Breast epithelium (tissue), 3 donors: Measurements from ENCODE around the gene PYROXD2.

ENCODE experiments used
- POLR2A ChIP-seq: fragments of 450-650 bp; IDR thresholded peaks from one replicate; pipeline ENCODE4 v1.6.1; 2016; ENCODE audit warnings: antibody characterized with exemption, mild to moderate bottlenecking, moderate library complexity
- POLR2AphosphoS5 ChIP-seq, 3 donors: sonication (generic); formaldehyde crosslinking; IDR thresholded peaks; one replicate each; pipeline ENCODE4 v1.6.1; 2017; ENCODE audit warnings: antibody characterized with exemption in 3 of 3
- TF ChIP-seq, protein P1 (sequence below), 3 donors: fragments of 450-650 bp; IDR thresholded peaks; one replicate each; pipeline ENCODE4 v1.5.1; 2016 to 2017; ENCODE audit warnings: antibody characterized with exemption in 3 of 3, mild to moderate bottlenecking in 3 of 3, moderate library complexity in 3 of 3

DNA sequence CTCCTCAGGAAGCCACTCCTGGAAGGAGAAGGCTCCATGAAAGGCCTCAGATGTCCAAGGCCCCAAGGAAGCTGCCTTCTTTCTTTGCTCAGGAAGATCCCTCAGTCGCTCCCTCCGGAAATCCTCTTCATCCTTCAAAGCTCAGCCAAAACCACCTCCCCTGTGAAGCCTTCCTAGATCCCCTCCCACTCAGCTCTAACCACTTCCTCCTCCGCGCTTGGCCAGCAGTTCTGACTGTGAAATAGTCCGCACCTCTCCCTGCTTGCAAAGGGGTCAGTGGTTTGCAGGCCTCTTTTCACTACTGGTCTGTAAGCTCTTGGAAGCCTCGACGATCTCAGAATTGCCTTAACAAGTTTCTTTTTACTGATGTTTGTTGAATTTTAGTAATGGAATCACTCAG, 23.9 kb downstream of the PYROXD2 start:
- TF ChIP-seq, protein P1, sequence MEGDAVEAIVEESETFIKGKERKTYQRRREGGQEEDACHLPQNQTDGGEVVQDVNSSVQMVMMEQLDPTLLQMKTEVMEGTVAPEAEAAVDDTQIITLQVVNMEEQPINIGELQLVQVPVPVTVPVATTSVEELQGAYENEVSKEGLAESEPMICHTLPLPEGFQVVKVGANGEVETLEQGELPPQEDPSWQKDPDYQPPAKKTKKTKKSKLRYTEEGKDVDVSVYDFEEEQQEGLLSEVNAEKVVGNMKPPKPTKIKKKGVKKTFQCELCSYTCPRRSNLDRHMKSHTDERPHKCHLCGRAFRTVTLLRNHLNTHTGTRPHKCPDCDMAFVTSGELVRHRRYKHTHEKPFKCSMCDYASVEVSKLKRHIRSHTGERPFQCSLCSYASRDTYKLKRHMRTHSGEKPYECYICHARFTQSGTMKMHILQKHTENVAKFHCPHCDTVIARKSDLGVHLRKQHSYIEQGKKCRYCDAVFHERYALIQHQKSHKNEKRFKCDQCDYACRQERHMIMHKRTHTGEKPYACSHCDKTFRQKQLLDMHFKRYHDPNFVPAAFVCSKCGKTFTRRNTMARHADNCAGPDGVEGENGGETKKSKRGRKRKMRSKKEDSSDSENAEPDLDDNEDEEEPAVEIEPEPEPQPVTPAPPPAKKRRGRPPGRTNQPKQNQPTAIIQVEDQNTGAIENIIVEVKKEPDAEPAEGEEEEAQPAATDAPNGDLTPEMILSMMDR (IDR thresholded peaks at IDR 0.05): no peak
- TF ChIP-seq POLR2AphosphoS5 (IDR thresholded peaks at IDR 0.05) (no peak), POLR2A (no peak)
